ENCODE data around the gene OR6Q1. TPM values are rescaled to one million over a fixed set of nuclear protein-coding genes. Genes with fewer than 3 reads are reported as not detected.

Gene OR6Q1
- total and polyA plus RNA-seq, 2 of the 4 experiments (the other 2 are of a cell fraction): not detected

GRCh38 chr11:58060535-58060934 is 29.8 kb downstream of the OR6Q1 start:
- TF ChIP-seq MXI1 (IDR thresholded peaks at IDR 0.05; ENCODE audit: borderline replicate concordance, low read depth, low read length): no peak
- TF ChIP-seq POLR2A (IDR thresholded peaks at IDR 0.05; ENCODE audit: low read depth, low read length): no peak
- no peak for TF ChIP-seq CEBPB (IDR thresholded peaks at IDR 0.05; ENCODE audit: low read depth, low read length)
- TF ChIP-seq FOS (IDR thresholded peaks at IDR 0.05; ENCODE audit: low read depth, low read length): no peak
- TF ChIP-seq RAD21 (IDR thresholded peaks at IDR 0.05; ENCODE audit: low read length): no peak
- no peak for TF ChIP-seq NFE2L2 (IDR thresholded peaks at IDR 0.05; ENCODE audit: low read depth, low read length)
- TF ChIP-seq SMC3 (IDR thresholded peaks at IDR 0.05; ENCODE audit: low read depth, low read length): no peak
- TF ChIP-seq ELK1 (IDR thresholded peaks at IDR 0.05; ENCODE audit: borderline replicate concordance, low read depth, low read length): no peak
- TF ChIP-seq RCOR1 (IDR thresholded peaks at IDR 0.05; ENCODE audit: insufficient replicate concordance, low read length): no peak
- TF ChIP-seq BHLHE40 (IDR thresholded peaks at IDR 0.05; ENCODE audit: low read depth, low read length): no peak
- no peak for TF ChIP-seq MAFK (IDR thresholded peaks at IDR 0.05; ENCODE audit: low read depth, low read length)
- TF ChIP-seq CHD1 (IDR thresholded peaks at IDR 0.05; ENCODE audit: low read depth, low read length): no peak
- TF ChIP-seq, protein P1, sequence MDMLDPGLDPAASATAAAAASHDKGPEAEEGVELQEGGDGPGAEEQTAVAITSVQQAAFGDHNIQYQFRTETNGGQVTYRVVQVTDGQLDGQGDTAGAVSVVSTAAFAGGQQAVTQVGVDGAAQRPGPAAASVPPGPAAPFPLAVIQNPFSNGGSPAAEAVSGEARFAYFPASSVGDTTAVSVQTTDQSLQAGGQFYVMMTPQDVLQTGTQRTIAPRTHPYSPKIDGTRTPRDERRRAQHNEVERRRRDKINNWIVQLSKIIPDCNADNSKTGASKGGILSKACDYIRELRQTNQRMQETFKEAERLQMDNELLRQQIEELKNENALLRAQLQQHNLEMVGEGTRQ (IDR thresholded peaks at IDR 0.05; ENCODE audit: low read depth, low read length): no peak
- TF ChIP-seq, protein P2, sequence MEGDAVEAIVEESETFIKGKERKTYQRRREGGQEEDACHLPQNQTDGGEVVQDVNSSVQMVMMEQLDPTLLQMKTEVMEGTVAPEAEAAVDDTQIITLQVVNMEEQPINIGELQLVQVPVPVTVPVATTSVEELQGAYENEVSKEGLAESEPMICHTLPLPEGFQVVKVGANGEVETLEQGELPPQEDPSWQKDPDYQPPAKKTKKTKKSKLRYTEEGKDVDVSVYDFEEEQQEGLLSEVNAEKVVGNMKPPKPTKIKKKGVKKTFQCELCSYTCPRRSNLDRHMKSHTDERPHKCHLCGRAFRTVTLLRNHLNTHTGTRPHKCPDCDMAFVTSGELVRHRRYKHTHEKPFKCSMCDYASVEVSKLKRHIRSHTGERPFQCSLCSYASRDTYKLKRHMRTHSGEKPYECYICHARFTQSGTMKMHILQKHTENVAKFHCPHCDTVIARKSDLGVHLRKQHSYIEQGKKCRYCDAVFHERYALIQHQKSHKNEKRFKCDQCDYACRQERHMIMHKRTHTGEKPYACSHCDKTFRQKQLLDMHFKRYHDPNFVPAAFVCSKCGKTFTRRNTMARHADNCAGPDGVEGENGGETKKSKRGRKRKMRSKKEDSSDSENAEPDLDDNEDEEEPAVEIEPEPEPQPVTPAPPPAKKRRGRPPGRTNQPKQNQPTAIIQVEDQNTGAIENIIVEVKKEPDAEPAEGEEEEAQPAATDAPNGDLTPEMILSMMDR (conservative IDR thresholded peaks at IDR 0.05; ENCODE audit: low read depth, low read length): no peak
- H3K18ac ChIP-seq (ENCODE audit: low read depth, low read length): peak overlapping the region; percentile 94
- no peak overlapping the region for H2AFZ ChIP-seq (replicated peaks; ENCODE audit: low read length, poor library complexity)
- no TSS peak for BruUV-seq (replicated peaks)
- no peak overlapping the region for H2AK9ac ChIP-seq (replicated peaks; ENCODE audit: low read depth, low read length, poor library complexity)
- H3K14ac ChIP-seq (replicated peaks; ENCODE audit: low read depth, low read length): peak overlapping the region; percentile 87
- H3K36me3 ChIP-seq (ENCODE audit: control insufficient read depth, insufficient read depth, low read length): no peaks in the 10 kb centered on the region
- H2BK20ac ChIP-seq (ENCODE audit: low read depth, low read length): peak overlapping the region; percentile 97
- no peak overlapping the region for H3K4me3 ChIP-seq (ENCODE audit: insufficient read depth, low read depth, low read length)
- H3K9me1 ChIP-seq (ENCODE audit: insufficient read depth, low read length): peaks cover 28% of the 10 kb centered on the region
- no peak overlapping the region for H3K4me2 ChIP-seq (ENCODE audit: low read depth, low read length)
- in situ Hi-C loops (cut with MboI; ENCODE audit: low sequenced_read_pairs) (no loop called here), intact Hi-C loops (cut with micrococcal nuclease) (loop anchor here (2.0 to 10.0 kb wide), 2 partner anchors 14 to 334 kb away; no protein-coding TSS in a partner anchor), dilution Hi-C loops (cut with HindIII; ENCODE audit: low sequenced_read_pairs, unreplicated experiment) (no loop called here)
- H3K9me3 ChIP-seq (ENCODE audit: control insufficient read depth, insufficient read depth, low read length): no peaks in the 10 kb centered on the region
- no peak for ATAC-seq (ENCODE audit: low read depth)
- peak overlapping the region; percentile 99 for H2BK15ac ChIP-seq (ENCODE audit: low read depth, low read length)
- POLR2A ChIA-PET (ENCODE audit: unreplicated experiment): no interaction called here
- H3K4ac ChIP-seq (ENCODE audit: low read depth, low read length): peak overlapping the region; percentile 97
- WGBS, 2 experiments (ENCODE audit: extremely low coverage in 2 of 2, insufficient read length in 1 of 2): no CpG with 5 or more reads among the region's 3 CpGs
- H3K27ac ChIP-seq (ENCODE audit: insufficient read depth, low read length): peak overlapping the region; percentile 84
- H2BK120ac ChIP-seq (ENCODE audit: low read depth, low read length): peak overlapping the region; percentile 99
- H3K4me1 ChIP-seq (ENCODE audit: control insufficient read depth, insufficient read depth, low read length): peaks cover 32% of the 10 kb centered on the region
- H3K9ac ChIP-seq (ENCODE audit: low read depth, low read length): peak overlapping the region; percentile 59
- H2AK5ac ChIP-seq (ENCODE audit: low read depth, low read length): peak overlapping the region; percentile 92; the same call in 1 of the 2 replicates
- CTCF ChIA-PET: interaction anchor here (0.6 to 2.5 kb wide), 5 partner anchors 31 to 302 kb away, joined by 3 to 11 read pairs (median 4); partner anchors contain the start of gene OR6Q1
- peak overlapping the region; percentile 70 for H3K56ac ChIP-seq (ENCODE audit: extremely low read depth, insufficient read depth, low read length)
- H4K20me1 ChIP-seq (ENCODE audit: insufficient read depth, low read length): no peaks in the 10 kb centered on the region
- peak overlapping the region; percentile 98 for H2BK5ac ChIP-seq (ENCODE audit: low read depth, low read length, poor library complexity, severe bottlenecking)
- DNase-seq: no peak
- peak overlapping the region; percentile 99 for H4K91ac ChIP-seq (ENCODE audit: insufficient read depth, low read depth, low read length)
- no peaks in the 10 kb centered on the region for H3K79me1 ChIP-seq (ENCODE audit: low read depth in 1 of 2, low read length in 2 of 2)
- H4K5ac ChIP-seq (ENCODE audit: low read depth, low read length): peak overlapping the region; percentile 93
- H3K27me3 ChIP-seq (ENCODE audit: control insufficient read depth, insufficient read depth, low read length): no peaks in the 10 kb centered on the region
- H3K23ac ChIP-seq (ENCODE audit: low read depth, low read length): peak overlapping the region; percentile 75
- peak overlapping the region; percentile 95 to 100 for H4K8ac ChIP-seq (ENCODE audit: low read depth in 2 of 2, low read length in 2 of 2)
